OCI-LY3 (cell line): ENCODE data around the gene AHDC1.
A peak's percentile ranks its signal among the peaks of the same experiment; 100 is the strongest.

Experiments used
- H2AFZ ChIP-seq: fragments of 200-600, 300-600 bp; shearing (Covaris generic); 2 replicates; pipeline ENCODE4 v1.6.0; 2014; ENCODE audit warnings: antibody characterized with exemption, low read depth, low read length
- H3K27ac ChIP-seq: fragments of 200-600, 300-600 bp; sonication (generic); 2 replicates; pipeline ENCODE4 v1.5.1; 2014; ENCODE audit warnings: mild to moderate bottlenecking, low read length, moderate library complexity, mixed read lengths
- H3K27me3 ChIP-seq: fragments of 200-600, 300-600 bp; sonication (generic); 2 replicates; pipeline ENCODE4 v1.6.1; 2014; ENCODE audit warnings: low read depth, low read length, mixed read lengths
- H3K36me3 ChIP-seq: fragments of 200-600, 300-600 bp; sonication (generic); replicated peaks from 2 replicates; pipeline ENCODE3; 2014; ENCODE audit warnings: low read depth, low read length, mixed read lengths
- H3K4me1 ChIP-seq: fragments of 300-600, 200-600 bp; sonication (generic); 2 replicates; pipeline ENCODE4 v1.6.1; 2014; ENCODE audit warnings: low read length, mixed read lengths
- H3K4me2 ChIP-seq: fragments of 200-600, 300-600 bp; sonication (generic); 2 replicates; pipeline ENCODE4 v1.6.1; 2014; ENCODE audit warnings: low read length, mixed read lengths
- H3K4me3 ChIP-seq: fragments of 300-600, 200-600 bp; sonication (generic); 2 replicates; pipeline ENCODE4 v1.5.1; 2014; ENCODE audit warnings: antibody characterized with exemption, mild to moderate bottlenecking, low read length, moderate library complexity
- H3K79me2 ChIP-seq: fragments of 300-600, 200-600 bp; shearing (Covaris generic); 2 replicates; pipeline ENCODE4 v1.6.1; 2014; ENCODE audit warnings: mild to moderate bottlenecking, low read length, mixed read lengths
- H3K9ac ChIP-seq: fragments of 300-600, 200-600 bp; shearing (Covaris generic); 2 replicates; pipeline ENCODE4 v1.6.0; 2014; ENCODE audit warnings: mild to moderate bottlenecking, low read length, moderate library complexity
- H3K9me3 ChIP-seq: fragments of 200-600, 300-600 bp; shearing (Covaris generic); 2 replicates; pipeline ENCODE4 v1.6.1; 2014; ENCODE audit warnings: low read length, mixed read lengths; ENCODE audit not compliant: insufficient read depth
- H4K20me1 ChIP-seq: fragments of 200-600, 300-600 bp; sonication (generic); 2 replicates; pipeline ENCODE4 v1.6.1; 2016; ENCODE audit warnings: low read length, mixed read lengths; ENCODE audit not compliant: insufficient read depth
- CTCF ChIP-seq: fragments of 200-600, 300-600 bp; sonication (generic); IDR thresholded peaks from 2 replicates; pipeline ENCODE4 v1.5.1; 2014; ENCODE audit warnings: antibody characterized with exemption, low read length, low read depth
- EZH2phosphoT487 ChIP-seq: fragments of 200-600 bp; shearing (Covaris generic); IDR thresholded peaks from 2 replicates; pipeline ENCODE4 v1.6.1; 2018; ENCODE audit warnings: antibody characterized with exemption, mixed run types, low read depth

The AHDC1 gene

DNA sequence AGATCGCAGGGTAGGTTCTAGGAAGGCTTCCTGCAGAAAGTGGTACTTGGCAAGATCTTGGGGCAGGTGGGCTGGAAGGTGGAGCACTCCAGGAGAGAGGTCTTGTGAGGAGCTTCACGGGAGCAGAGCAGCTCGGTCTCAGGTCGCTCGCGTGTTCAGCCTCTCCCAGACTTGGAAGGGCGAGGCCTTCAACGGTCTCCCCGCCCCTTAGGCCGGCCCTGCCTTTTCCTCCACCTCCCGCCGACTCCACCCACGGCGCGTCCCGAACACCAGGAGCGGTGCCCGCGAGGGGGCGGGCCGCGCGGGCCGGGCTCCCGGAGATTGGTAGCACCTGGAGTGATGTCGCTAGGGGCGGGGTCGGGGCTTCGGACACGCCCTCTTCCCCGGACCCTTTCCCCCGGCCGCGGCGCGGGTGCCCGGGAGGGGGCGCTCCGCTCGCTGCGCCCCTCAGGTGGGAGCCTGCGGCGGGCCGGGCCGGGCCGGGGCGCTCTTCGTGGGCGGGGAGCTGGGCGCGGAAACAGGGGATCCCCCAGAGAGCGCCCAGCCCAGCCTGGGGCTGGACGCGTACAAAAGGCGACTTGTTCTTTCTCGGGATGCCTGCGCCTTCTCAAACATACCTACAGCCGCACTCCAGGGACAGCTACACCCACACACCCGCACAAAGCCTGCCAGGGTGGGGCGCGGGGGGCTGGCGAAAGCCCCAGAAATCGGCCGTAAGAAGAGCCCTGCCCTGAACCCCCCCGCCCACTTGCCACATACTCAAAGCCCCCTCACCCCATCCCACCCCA is 35.5 kb downstream of the AHDC1 start:
- Histone ChIP-seq H3K79me2 (no peaks in the 10 kb centered on the region), H3K9me3 (no peaks in the 10 kb centered on the region), H3K36me3 (no peaks in the 10 kb centered on the region), H3K27ac (no peak overlapping the region), H3K27me3 (0 out of 2 replicates have a peak, but pooled peaks cover 3% of the 10 kb centered on the region), H2AFZ (no peak overlapping the region), H3K4me1 (0 out of 2 replicates have a peak, but pooled peaks cover 3% of the 10 kb centered on the region), H3K9ac (peak overlapping the region; percentile 43; the same call in 1 of the 2 replicates), H4K20me1 (0 out of 2 replicates have a peak, but pooled peaks cover 4% of the 10 kb centered on the region), H3K4me2 (peak overlapping the region; percentile 84), H3K4me3 (peak overlapping the region; percentile 78)
- TF ChIP-seq EZH2phosphoT487 (no peak), CTCF (peak; percentile 64)

- no peak overlapping the region for H3K27ac ChIP-seq
- no peak overlapping the region for H2AFZ ChIP-seq
- H3K36me3 ChIP-seq = no peaks in the 10 kb centered on the region
- peak overlapping the region; percentile 4; the same call in 1 of the 2 replicates for H3K9ac ChIP-seq
- H3K4me2 ChIP-seq = peak overlapping the region; percentile 84
- no peak for TF ChIP-seq CTCF
- TF ChIP-seq EZH2phosphoT487 = no peak
- 0 out of 2 replicates have a peak, but pooled peaks cover 4% of the 10 kb centered on the region for H4K20me1 ChIP-seq
- H3K9me3 ChIP-seq = no peaks in the 10 kb centered on the region
- H3K4me1 ChIP-seq = 0 out of 2 replicates have a peak, but pooled peaks cover 3% of the 10 kb centered on the region
- peak overlapping the region; percentile 78 for H3K4me3 ChIP-seq
- H3K79me2 ChIP-seq = no peaks in the 10 kb centered on the region
- 0 out of 2 replicates have a peak, but pooled peaks cover 3% of the 10 kb centered on the region for H3K27me3 ChIP-seq
Measured at GRCh38 chr1:27567971-27568299, 36.0 kb downstream of the AHDC1 start.

DNA sequence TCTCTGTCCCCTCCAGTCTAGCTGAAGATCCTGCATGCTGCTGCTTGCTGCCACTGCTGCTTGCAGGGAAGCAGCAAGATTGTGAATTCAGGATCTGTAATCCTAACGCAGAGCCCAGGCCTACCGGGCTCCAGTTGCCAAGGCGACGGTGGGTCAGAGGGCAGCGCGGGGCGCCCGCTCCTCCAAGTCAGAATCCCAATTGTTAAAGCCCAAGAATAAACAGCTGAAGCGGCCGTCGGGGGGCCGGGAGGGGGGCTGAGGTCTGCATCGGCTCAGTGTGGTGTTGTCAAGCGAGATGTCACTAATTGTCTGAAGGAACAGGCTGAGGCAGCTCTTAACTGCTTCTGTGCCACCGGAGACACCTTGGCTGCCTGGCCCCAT is 36.8 kb downstream of the AHDC1 start:
- Histone ChIP-seq H3K4me1 (0 out of 2 replicates have a peak, but pooled peaks cover 3% of the 10 kb centered on the region), H3K27ac (no peak overlapping the region), H3K36me3 (no peaks in the 10 kb centered on the region), H4K20me1 (0 out of 2 replicates have a peak, but pooled peaks cover 4% of the 10 kb centered on the region), H2AFZ (no peak overlapping the region), H3K79me2 (no peaks in the 10 kb centered on the region), H3K9me3 (no peaks in the 10 kb centered on the region), H3K9ac (no peak overlapping the region), H3K27me3 (0 out of 2 replicates have a peak, but pooled peaks cover 3% of the 10 kb centered on the region), H3K4me3 (no peak overlapping the region), H3K4me2 (no peak overlapping the region)
- no peak for TF ChIP-seq CTCF
- TF ChIP-seq EZH2phosphoT487 = no peak

GRCh38 chr1:27566462-27567145 is 37.3 kb downstream of the AHDC1 start:
- no peak overlapping the region for H2AFZ ChIP-seq
- H3K27ac ChIP-seq = no peak overlapping the region
- H3K4me1 ChIP-seq = 0 out of 2 replicates have a peak, but pooled peaks cover 3% of the 10 kb centered on the region
- 0 out of 2 replicates have a peak, but pooled peaks cover 4% of the 10 kb centered on the region for H4K20me1 ChIP-seq
- H3K4me2 ChIP-seq = no peak overlapping the region
- no peak overlapping the region for H3K9ac ChIP-seq
- H3K79me2 ChIP-seq = no peaks in the 10 kb centered on the region
- TF ChIP-seq CTCF (no peak), EZH2phosphoT487 (no peak)
- 0 out of 2 replicates have a peak, but pooled peaks cover 3% of the 10 kb centered on the region for H3K27me3 ChIP-seq
- H3K9me3 ChIP-seq = no peaks in the 10 kb centered on the region
- no peaks in the 10 kb centered on the region for H3K36me3 ChIP-seq
- H3K4me3 ChIP-seq = no peak overlapping the region
